ENCODE data around the gene BRAP.
A peak's percentile ranks its signal among the peaks of the same experiment; 100 is the strongest.

Gene BRAP

GRCh38 chr12:111693818-111694217 is 8.1 kb upstream of the BRAP start:
- Histone ChIP-seq H3K4me1 (ENCODE audit: control insufficient read depth, insufficient read depth, low read length) (no peaks in the 10 kb centered on the region), H3K4me3 (ENCODE audit: low read depth, low read length) (no peak overlapping the region), H3K36me3 (ENCODE audit: control insufficient read depth in 2 of 2, insufficient read depth in 1 of 2, low read length in 2 of 2) (peaks cover 25 to 44% of the 10 kb centered on the region in 2 experiments; a peak in 2 of 3 replicates), H3K9me3 (ENCODE audit: control insufficient read depth, insufficient read depth, low read depth, low read length) (no peaks in the 10 kb centered on the region), H3K27ac (ENCODE audit: extremely low read depth, low read depth, low read length) (no peak overlapping the region)
- ChIA-PET CTCF (interaction anchor here (0.6 to 0.7 kb wide), 2 partner anchors 20 to 175 kb away, joined by 3 read pairs; no protein-coding TSS in a partner anchor), POLR2A (interaction anchor here (0.7 kb wide), 1 partner anchor 8 kb away, joined by 3 read pairs; the partner anchor contains the start of genes ACAD10 and BRAP)
- TF ChIP-seq ZNF555 (tag by site-specific recombination; conservative IDR thresholded peaks at IDR 0.05), result no peak

GRCh38 chr12:111692575-111693210 is 6.9 kb upstream of the BRAP start:
- Histone ChIP-seq H3K4me1 (ENCODE audit: control insufficient read depth, insufficient read depth, low read length) (no peaks in the 10 kb centered on the region), H3K9me3 (ENCODE audit: control insufficient read depth, insufficient read depth, low read depth, low read length) (no peaks in the 10 kb centered on the region), H3K36me3 (ENCODE audit: control insufficient read depth in 2 of 2, insufficient read depth in 1 of 2, low read length in 2 of 2) (peaks cover 15 to 40% of the 10 kb centered on the region in 2 experiments; a peak in 2 of 3 replicates), H3K27ac (ENCODE audit: extremely low read depth, low read depth, low read length) (no peak overlapping the region), H3K4me3 (ENCODE audit: low read depth, low read length) (no peak overlapping the region)
- CTCF ChIA-PET, result interaction anchor here (0.6 to 1.7 kb wide), 6 partner anchors 9 to 119 kb away, joined by 3 read pairs; no protein-coding TSS in a partner anchor
- POLR2A ChIA-PET, result no interaction called here
- TF ChIP-seq EGR2 (tag by site-specific recombination; IDR thresholded peaks at IDR 0.05; ENCODE audit: low read depth) (peak; percentile 4; the same call in 1 of the 2 replicates), ZNF768 (tag by site-specific recombination; IDR thresholded peaks at IDR 0.05) (no peak), PRDM4 (tag by site-specific recombination; IDR thresholded peaks at IDR 0.05) (peak; percentile 54), ZNF280C (tag by site-specific recombination; IDR thresholded peaks at IDR 0.05) (no peak)

GRCh38 chr12:111691262-111691661 is 5.5 kb upstream of the BRAP start:
- no peak overlapping the region for H3K27ac ChIP-seq (ENCODE audit: extremely low read depth, low read depth, low read length)
- TF ChIP-seq SCRT2 (tag by site-specific recombination; IDR thresholded peaks at IDR 0.05) (peak; percentile 88), SCRT1 (tag by site-specific recombination; IDR thresholded peaks at IDR 0.05; ENCODE audit: borderline replicate concordance) (peak; percentile 52; the same call in 1 of the 2 replicates), GLIS1 (tag by site-specific recombination; IDR thresholded peaks at IDR 0.05) (no peak)
- no peak overlapping the region for H3K4me3 ChIP-seq (ENCODE audit: low read depth, low read length)
- POLR2A ChIA-PET, result no interaction called here
- peaks cover 13 to 37% of the 10 kb centered on the region in 2 experiments; a peak in 2 of 3 replicates for H3K36me3 ChIP-seq (ENCODE audit: control insufficient read depth in 2 of 2, insufficient read depth in 1 of 2, low read length in 2 of 2)
- CTCF ChIA-PET, result interaction anchor here (1.7 kb wide), 1 partner anchor 22 kb away, joined by 3 read pairs; no protein-coding TSS in a partner anchor
- no peaks in the 10 kb centered on the region for H3K9me3 ChIP-seq (ENCODE audit: control insufficient read depth, insufficient read depth, low read depth, low read length)
- no peaks in the 10 kb centered on the region for H3K4me1 ChIP-seq (ENCODE audit: control insufficient read depth, insufficient read depth, low read length)

- ChIA-PET CTCF (interaction anchor here (0.6 kb wide), 2 partner anchors 236 to 291 kb away, joined by 3 to 4 read pairs; no protein-coding TSS in a partner anchor), POLR2A (no interaction called here)
- H3K36me3 ChIP-seq (ENCODE audit: control insufficient read depth in 2 of 2, insufficient read depth in 1 of 2, low read length in 2 of 2), result peaks cover 0 to 11% of the 10 kb centered on the region in 2 experiments; a peak in 2 of 3 replicates
- peaks cover 3% of the 10 kb centered on the region; the same call in 1 of the 2 replicates for H3K4me1 ChIP-seq (ENCODE audit: control insufficient read depth, insufficient read depth, low read length)
- H3K27ac ChIP-seq (ENCODE audit: extremely low read depth, low read depth, low read length), result no peak overlapping the region
- no peaks in the 10 kb centered on the region for H3K9me3 ChIP-seq (ENCODE audit: control insufficient read depth, insufficient read depth, low read depth, low read length)
- H3K4me3 ChIP-seq (ENCODE audit: low read depth, low read length), result no peak overlapping the region
- TF ChIP-seq REPIN1 (tag by site-specific recombination; IDR thresholded peaks at IDR 0.05; ENCODE audit: low read depth), result no peak
These were observed 2.2 kb upstream of the BRAP start for GRCh38 chr12:111687952-111688351.
